ENCODE data around the gene KRTAP4-8. TPM values are rescaled to one million over a fixed set of nuclear protein-coding genes. Genes with fewer than 3 reads are reported as not detected.

Gene KRTAP4-8
- total RNA-seq, 1 experiment from 2014 or later = not detected

DNA sequence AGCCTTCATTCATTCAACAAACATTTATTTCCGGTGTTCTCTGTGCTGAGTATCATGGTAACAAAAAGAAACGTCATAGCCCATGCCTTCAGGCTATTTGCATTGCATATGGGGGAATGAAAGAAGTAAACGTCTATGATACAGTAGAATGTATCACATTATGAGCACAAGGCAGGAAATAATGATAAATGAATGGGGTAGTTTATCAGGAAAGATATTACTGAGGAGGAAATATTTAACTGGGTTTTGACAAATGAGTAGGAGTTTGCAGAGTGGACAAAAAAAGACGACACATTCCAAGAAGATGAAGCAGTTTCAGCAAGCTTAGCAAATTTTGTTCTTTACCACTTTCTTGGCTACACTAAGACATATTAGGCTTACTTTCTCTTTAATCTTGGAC, 15.3 kb downstream of the KRTAP4-8 start:
- Mint-ChIP-seq H3K9me3 (ENCODE audit: unreplicated experiment) (no peaks in the 10 kb centered on the region), H3K4me1 (ENCODE audit: low read depth, unreplicated experiment) (peaks cover 11% of the 10 kb centered on the region), H3K4me3 (ENCODE audit: unreplicated experiment) (no peak overlapping the region), H3K36me3 (ENCODE audit: insufficient read depth, unreplicated experiment) (no peaks in the 10 kb centered on the region), H3K27ac (ENCODE audit: unreplicated experiment) (no peak overlapping the region), H3K27me3 (ENCODE audit: insufficient read depth, unreplicated experiment) (no peaks in the 10 kb centered on the region)
- H3K4me1 ChIP-seq = no peaks in the 10 kb centered on the region
- ChIA-PET CTCF (no interaction called here), POLR2A (no interaction called here)
- no TSS peak for BruUV-seq (replicated peaks)
- no peak for DNase-seq
- H3K9me3 ChIP-seq = peaks cover 5% of the 10 kb centered on the region
- TF ChIP-seq, protein P1, sequence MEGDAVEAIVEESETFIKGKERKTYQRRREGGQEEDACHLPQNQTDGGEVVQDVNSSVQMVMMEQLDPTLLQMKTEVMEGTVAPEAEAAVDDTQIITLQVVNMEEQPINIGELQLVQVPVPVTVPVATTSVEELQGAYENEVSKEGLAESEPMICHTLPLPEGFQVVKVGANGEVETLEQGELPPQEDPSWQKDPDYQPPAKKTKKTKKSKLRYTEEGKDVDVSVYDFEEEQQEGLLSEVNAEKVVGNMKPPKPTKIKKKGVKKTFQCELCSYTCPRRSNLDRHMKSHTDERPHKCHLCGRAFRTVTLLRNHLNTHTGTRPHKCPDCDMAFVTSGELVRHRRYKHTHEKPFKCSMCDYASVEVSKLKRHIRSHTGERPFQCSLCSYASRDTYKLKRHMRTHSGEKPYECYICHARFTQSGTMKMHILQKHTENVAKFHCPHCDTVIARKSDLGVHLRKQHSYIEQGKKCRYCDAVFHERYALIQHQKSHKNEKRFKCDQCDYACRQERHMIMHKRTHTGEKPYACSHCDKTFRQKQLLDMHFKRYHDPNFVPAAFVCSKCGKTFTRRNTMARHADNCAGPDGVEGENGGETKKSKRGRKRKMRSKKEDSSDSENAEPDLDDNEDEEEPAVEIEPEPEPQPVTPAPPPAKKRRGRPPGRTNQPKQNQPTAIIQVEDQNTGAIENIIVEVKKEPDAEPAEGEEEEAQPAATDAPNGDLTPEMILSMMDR (IDR thresholded peaks at IDR 0.05; ENCODE audit: insufficient read depth in 1 of 2, low read depth in 1 of 2, low read length in 1 of 2, severe bottlenecking in 1 of 2, unreplicated experiment in 1 of 2) = no peak
- no peaks in the 10 kb centered on the region for H3K36me3 ChIP-seq (ENCODE audit: control insufficient read depth, insufficient read depth, low read length)
- intact Hi-C loops (cut with micrococcal nuclease; ENCODE audit: unreplicated experiment) = no loop called here
- H3K27me3 ChIP-seq (replicated peaks; ENCODE audit: control insufficient read depth, insufficient read depth, low read length) = no peaks in the 10 kb centered on the region
- no peak overlapping the region for H3K4me3 ChIP-seq (ENCODE audit: low read depth, low read length)

DNA sequence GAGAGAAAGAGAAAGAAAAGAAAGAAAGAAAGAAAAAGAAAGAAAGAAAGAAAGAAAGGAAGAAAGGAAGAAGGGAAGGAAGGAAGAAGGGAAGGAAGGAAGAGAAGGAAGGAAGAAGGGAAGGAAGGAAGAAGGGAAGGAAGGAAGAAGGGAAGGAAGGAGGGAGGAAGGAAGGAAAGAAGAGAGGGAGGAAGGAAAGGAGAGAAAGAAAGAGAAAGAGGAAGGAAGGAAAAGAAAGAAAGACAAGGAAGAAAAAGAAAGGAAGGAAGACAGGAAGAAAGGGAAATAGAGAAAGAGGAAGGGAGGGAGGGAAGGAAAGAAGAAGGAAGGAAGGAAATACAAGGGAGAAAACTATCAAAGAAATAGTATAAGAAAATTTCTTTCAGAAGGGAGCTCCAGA, 21.2 kb downstream of the KRTAP4-8 start:
- H3K9me3 Mint-ChIP-seq (ENCODE audit: unreplicated experiment) = peaks cover 17% of the 10 kb centered on the region
- TF ChIP-seq, protein P1 (IDR thresholded peaks at IDR 0.05; ENCODE audit: insufficient read depth in 1 of 2, low read depth in 1 of 2, low read length in 1 of 2, severe bottlenecking in 1 of 2, unreplicated experiment in 1 of 2) = no peak
- Histone ChIP-seq H3K4me3 (ENCODE audit: low read depth, low read length) (no peak overlapping the region), H3K4me1 (no peaks in the 10 kb centered on the region), H3K9me3 (no peaks in the 10 kb centered on the region; the same call in 1 of the 2 replicates), H3K36me3 (ENCODE audit: control insufficient read depth, insufficient read depth, low read length) (no peaks in the 10 kb centered on the region), H3K27me3 (replicated peaks; ENCODE audit: control insufficient read depth, insufficient read depth, low read length) (no peaks in the 10 kb centered on the region)
- no peak overlapping the region for H3K4me3 Mint-ChIP-seq (ENCODE audit: unreplicated experiment)
- H3K36me3 Mint-ChIP-seq (ENCODE audit: insufficient read depth, unreplicated experiment) = peaks cover 4% of the 10 kb centered on the region
- CTCF ChIA-PET = no interaction called here
- no peak overlapping the region for H3K27ac Mint-ChIP-seq (ENCODE audit: unreplicated experiment)
- no peaks in the 10 kb centered on the region for H3K4me1 Mint-ChIP-seq (ENCODE audit: low read depth, unreplicated experiment)
- BruUV-seq (replicated peaks) = no TSS peak
- no peaks in the 10 kb centered on the region for H3K27me3 Mint-ChIP-seq (ENCODE audit: insufficient read depth, unreplicated experiment)
- intact Hi-C loops (cut with micrococcal nuclease; ENCODE audit: unreplicated experiment) = no loop called here
- no peak for DNase-seq
- POLR2A ChIA-PET = no interaction called here

DNA sequence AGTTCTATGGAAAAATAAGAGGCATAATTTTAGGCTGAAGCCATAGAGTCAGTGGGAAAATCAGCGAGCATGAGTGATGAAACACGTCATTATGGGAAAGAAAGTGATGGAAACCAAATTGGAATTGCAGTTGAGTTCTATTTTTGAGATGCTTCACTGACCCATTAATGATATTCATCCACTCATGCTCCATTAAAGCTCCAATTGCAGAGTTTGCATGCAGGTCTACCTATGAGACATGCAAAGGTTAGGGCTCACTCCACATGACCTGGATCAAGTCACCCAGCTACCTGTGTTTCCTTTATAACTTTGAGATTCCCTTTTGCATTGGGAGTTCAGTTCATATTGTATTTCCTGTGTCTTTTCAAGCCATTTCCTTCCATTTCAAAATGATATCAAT, 24.3 kb downstream of the KRTAP4-8 start:
- DNase-seq = no peak
- ChIA-PET POLR2A (no interaction called here), CTCF (no interaction called here)
- Histone ChIP-seq H3K27me3 (replicated peaks; ENCODE audit: control insufficient read depth, insufficient read depth, low read length) (no peaks in the 10 kb centered on the region), H3K36me3 (ENCODE audit: control insufficient read depth, insufficient read depth, low read length) (no peaks in the 10 kb centered on the region), H3K4me3 (ENCODE audit: low read depth, low read length) (no peak overlapping the region), H3K4me1 (no peaks in the 10 kb centered on the region), H3K9me3 (no peaks in the 10 kb centered on the region; the same call in 1 of the 2 replicates)
- Mint-ChIP-seq H3K27ac (ENCODE audit: unreplicated experiment) (no peak overlapping the region), H3K36me3 (ENCODE audit: insufficient read depth, unreplicated experiment) (peaks cover 4% of the 10 kb centered on the region), H3K4me1 (ENCODE audit: low read depth, unreplicated experiment) (no peaks in the 10 kb centered on the region), H3K9me3 (ENCODE audit: unreplicated experiment) (peaks cover 17% of the 10 kb centered on the region), H3K27me3 (ENCODE audit: insufficient read depth, unreplicated experiment) (no peaks in the 10 kb centered on the region), H3K4me3 (ENCODE audit: unreplicated experiment) (no peak overlapping the region)
- TF ChIP-seq, protein P1 (IDR thresholded peaks at IDR 0.05; ENCODE audit: insufficient read depth in 1 of 2, low read depth in 1 of 2, low read length in 1 of 2, severe bottlenecking in 1 of 2, unreplicated experiment in 1 of 2) = no peak
- BruUV-seq (replicated peaks) = no TSS peak
- intact Hi-C loops (cut with micrococcal nuclease; ENCODE audit: unreplicated experiment) = no loop called here
